Activated CD8-positive, alpha-beta T cell treated with anti-CD3 and anti-CD28 coated beads, Interleukin-2, amount 10 ng/mL, durations not matched to agents 7 days and 5 days (primary cell): ENCODE measurements around the gene SLC44A5. TPM values are rescaled to one million over a fixed set of nuclear protein-coding genes. Genes with fewer than 3 reads are reported as not detected.
"Not testable (repeated sequence)": the region's sequence is repeated elsewhere in the genome, so short reads cannot be mapped to it uniquely, and the experiment has no call there.

Experiments used
- ATAC-seq: fragments of 150-1000 bp; cut with Tn5 transposase; one replicate; pipeline ENCODE4 v1.10.0; 2021; ENCODE audit warnings: moderate library complexity
- CTCF ChIA-PET: fragments of 350-600 bp; sonication (Branson Sonifier 250); formaldehyde crosslinking; loops from one replicate; lab custom pipeline; 2021; ENCODE audit warnings: antibody characterized with exemption; lab: Charles Lee
- POLR2A ChIA-PET: fragments of 350-600 bp; sonication (Branson Sonifier 250); formaldehyde crosslinking; loops from one replicate; lab custom pipeline; 2021; ENCODE audit warnings: antibody characterized with exemption; lab: Charles Lee
- DNase-seq: peaks from one replicate; pipeline ENCODE4 v3.0.0-alpha.2; 2020
- H3K27ac Mint-ChIP-seq: one replicate; pipeline ENCODE4 v1.8.0; 2021; ENCODE audit warnings: mild to moderate bottlenecking, mixed read lengths
- H3K27me3 Mint-ChIP-seq: one replicate; pipeline ENCODE4 v1.8.0; 2021; ENCODE audit warnings: low read depth, mixed read lengths
- H3K36me3 Mint-ChIP-seq: one replicate; pipeline ENCODE4 v1.8.0; 2021; ENCODE audit warnings: low read depth, mixed read lengths
- H3K4me1 Mint-ChIP-seq: one replicate; pipeline ENCODE4 v1.8.0; 2021; ENCODE audit warnings: low read depth, mixed read lengths
- H3K4me3 Mint-ChIP-seq: one replicate; pipeline ENCODE4 v1.8.0; 2021; ENCODE audit warnings: mild to moderate bottlenecking, mixed read lengths
- H3K9me3 Mint-ChIP-seq: one replicate; pipeline ENCODE4 v1.8.0; 2022; ENCODE audit warnings: mixed read lengths; ENCODE audit not compliant: insufficient read depth
- total RNA-seq, 2 experiments: library from RNA; stranded (reverse); gene quantifications; one replicate each; pipeline ENCODE4 v1.2.3, GENCODE V29; 2021

Gene SLC44A5
- total RNA-seq, 2 experiments from 2014 or later, result 0.21 to 0.26 TPM

DNA sequence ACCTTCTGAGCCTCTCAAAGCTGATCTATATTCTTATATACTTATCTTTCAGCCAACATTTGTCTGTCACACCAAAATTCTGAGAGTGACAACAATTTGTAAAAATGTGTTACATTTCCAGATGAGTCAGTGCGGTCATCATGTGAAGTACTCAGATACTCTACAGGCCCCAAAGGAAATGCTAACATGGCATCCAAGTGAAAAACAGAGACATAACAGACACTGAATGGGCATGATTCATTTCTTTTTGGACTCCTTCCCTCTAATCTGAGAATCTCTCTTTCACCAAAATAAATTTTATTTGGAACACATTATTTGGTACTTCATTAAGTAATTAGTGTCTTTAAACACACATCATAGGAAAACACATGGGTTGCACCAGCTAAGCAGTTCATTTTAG is 96.6 kb downstream of the SLC44A5 start:
- no peak for DNase-seq
- ChIA-PET POLR2A (no interaction called here), CTCF (no interaction called here)
- H3K27me3 Mint-ChIP-seq, result no peaks in the 10 kb centered on the region
- no peaks in the 10 kb centered on the region for H3K9me3 Mint-ChIP-seq
- H3K4me1 Mint-ChIP-seq, result no peaks in the 10 kb centered on the region
- H3K27ac Mint-ChIP-seq, result no peak overlapping the region
- no peaks in the 10 kb centered on the region for H3K36me3 Mint-ChIP-seq
- H3K4me3 Mint-ChIP-seq, result no peak overlapping the region
- no peak for ATAC-seq

DNA sequence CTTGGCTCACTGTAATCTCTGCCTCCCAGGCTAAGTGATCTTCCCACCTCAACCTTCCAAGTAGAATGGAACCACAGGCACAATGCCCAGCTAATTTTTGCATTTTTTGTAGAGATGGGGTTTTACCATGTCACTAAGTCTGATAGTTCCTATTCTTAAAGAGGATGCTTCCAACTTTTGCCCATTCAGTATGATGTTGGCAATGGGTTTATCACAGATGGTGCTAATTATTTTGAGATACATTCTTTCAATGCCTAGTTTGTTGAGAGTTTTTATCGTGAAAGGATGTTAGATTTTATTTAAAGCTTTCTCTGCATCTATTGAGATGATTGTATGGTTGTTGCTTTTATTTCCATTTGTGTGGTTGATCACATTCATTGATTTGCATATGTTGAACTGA is 103.9 kb downstream of the SLC44A5 start:
- no peak overlapping the region for H3K4me3 Mint-ChIP-seq
- ChIA-PET CTCF (no interaction called here), POLR2A (no interaction called here)
- H3K36me3 Mint-ChIP-seq, result no peaks in the 10 kb centered on the region
- H3K9me3 Mint-ChIP-seq, result no peaks in the 10 kb centered on the region
- no peaks in the 10 kb centered on the region for H3K27me3 Mint-ChIP-seq
- DNase-seq (no peak), ATAC-seq (no peak)
- no peaks in the 10 kb centered on the region for H3K4me1 Mint-ChIP-seq
- no peak overlapping the region for H3K27ac Mint-ChIP-seq

DNA sequence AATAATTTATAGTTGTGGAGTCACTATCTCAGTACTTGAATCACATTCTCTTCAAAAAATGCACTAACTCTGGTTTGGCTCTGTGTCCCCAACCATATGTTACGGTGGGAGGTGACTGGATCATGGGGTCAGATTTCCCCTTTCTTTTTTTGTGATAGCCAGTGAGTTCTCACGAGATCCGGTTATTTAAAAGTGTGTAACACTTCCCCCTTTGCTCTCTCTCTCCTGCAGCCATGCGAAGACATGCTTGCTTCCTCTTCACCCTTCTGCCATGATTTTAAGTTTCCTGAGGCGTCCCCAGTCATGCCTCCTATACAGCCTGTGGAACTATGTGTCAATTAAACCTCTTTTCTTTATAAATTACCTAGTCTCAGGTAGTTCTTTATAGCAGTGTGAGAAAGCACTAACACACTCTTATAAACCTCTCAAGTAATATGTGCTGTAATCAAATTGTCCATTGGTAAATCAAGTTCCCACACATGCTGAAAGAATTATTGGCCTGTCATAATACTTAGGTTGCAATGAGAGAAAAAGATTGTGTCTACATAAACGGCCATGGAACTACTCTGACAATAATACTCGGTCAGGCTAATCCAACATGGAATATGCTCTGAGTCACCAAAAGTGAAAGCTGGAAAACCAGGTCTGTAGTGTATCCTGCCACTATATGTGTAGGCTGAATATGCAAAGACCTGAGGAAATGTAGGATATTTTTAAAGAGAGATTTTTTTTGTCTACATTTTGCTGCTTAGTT is 107.5 kb downstream of the SLC44A5 start:
- no peak overlapping the region for H3K27ac Mint-ChIP-seq
- CTCF ChIA-PET, result no interaction called here
- DNase-seq (no peak), ATAC-seq (no peak)
- H3K4me1 Mint-ChIP-seq, result no peaks in the 10 kb centered on the region
- no peaks in the 10 kb centered on the region for H3K27me3 Mint-ChIP-seq
- POLR2A ChIA-PET, result no interaction called here
- H3K9me3 Mint-ChIP-seq, result no peaks in the 10 kb centered on the region
- H3K4me3 Mint-ChIP-seq, result no peak overlapping the region
- H3K36me3 Mint-ChIP-seq, result no peaks in the 10 kb centered on the region

DNA sequence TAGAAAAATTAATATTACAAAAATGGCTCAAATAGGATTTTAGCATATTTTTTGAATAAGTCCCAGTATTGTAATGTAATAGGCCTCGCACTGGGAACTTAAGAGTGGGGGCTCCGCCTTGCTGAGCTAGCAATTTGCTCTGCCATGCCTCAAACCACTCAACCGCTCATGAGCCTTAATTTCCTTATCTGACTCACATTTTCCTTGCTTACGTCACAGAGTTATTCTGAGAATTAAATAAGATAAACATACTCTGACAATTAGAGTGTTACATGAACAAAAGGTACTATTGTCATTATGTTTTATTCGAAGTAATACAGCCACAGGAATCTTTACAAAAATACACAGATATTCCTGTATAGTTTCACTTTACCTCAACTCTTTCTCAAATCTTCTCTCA is 108.1 kb downstream of the SLC44A5 start:
- H3K9me3 Mint-ChIP-seq, result no peaks in the 10 kb centered on the region
- H3K4me3 Mint-ChIP-seq, result no peak overlapping the region
- ChIA-PET CTCF (no interaction called here), POLR2A (no interaction called here)
- H3K36me3 Mint-ChIP-seq, result no peaks in the 10 kb centered on the region
- no peaks in the 10 kb centered on the region for H3K4me1 Mint-ChIP-seq
- H3K27me3 Mint-ChIP-seq, result no peaks in the 10 kb centered on the region
- no peak for DNase-seq
- H3K27ac Mint-ChIP-seq, result no peak overlapping the region
- ATAC-seq, result no peak

DNA sequence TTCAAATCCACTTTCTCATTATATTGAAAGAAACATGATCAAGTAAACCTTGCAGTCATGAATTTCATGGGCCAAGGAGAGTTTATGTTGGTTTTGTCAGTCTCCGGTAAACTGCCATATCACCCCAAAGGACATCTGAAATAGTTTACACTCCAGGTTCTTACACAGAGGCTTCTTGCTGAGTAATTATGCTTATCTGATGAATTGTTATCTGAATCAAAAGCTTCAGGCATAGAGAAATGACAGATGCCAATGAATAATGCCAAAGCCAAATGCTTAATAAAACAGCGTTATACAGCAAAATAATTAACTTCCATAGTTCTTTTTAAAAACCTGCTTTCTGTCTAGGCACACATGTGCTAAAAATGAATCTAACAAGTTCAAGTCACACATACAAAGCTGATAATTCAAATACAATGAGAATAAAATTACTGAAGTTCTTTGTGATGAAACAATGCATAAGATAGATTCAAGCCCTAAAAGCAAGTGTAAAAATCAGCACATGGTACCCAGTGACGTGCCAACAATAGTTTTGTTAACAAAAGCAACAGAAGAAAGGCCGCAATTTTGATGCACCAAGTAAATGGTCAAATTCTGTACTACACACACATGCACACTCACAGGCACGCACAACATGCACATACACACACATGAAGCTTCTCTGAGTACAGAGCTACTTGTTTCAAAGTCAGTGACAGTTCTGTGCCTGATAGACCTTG is 109.2 kb downstream of the SLC44A5 start:
- no peak for ATAC-seq
- H3K36me3 Mint-ChIP-seq, result no peaks in the 10 kb centered on the region
- H3K9me3 Mint-ChIP-seq, result no peaks in the 10 kb centered on the region
- H3K4me3 Mint-ChIP-seq, result no peak overlapping the region
- CTCF ChIA-PET, result no interaction called here
- POLR2A ChIA-PET, result no interaction called here
- no peaks in the 10 kb centered on the region for H3K27me3 Mint-ChIP-seq
- DNase-seq, result no peak
- H3K27ac Mint-ChIP-seq, result no peak overlapping the region
- H3K4me1 Mint-ChIP-seq, result no peaks in the 10 kb centered on the region

DNA sequence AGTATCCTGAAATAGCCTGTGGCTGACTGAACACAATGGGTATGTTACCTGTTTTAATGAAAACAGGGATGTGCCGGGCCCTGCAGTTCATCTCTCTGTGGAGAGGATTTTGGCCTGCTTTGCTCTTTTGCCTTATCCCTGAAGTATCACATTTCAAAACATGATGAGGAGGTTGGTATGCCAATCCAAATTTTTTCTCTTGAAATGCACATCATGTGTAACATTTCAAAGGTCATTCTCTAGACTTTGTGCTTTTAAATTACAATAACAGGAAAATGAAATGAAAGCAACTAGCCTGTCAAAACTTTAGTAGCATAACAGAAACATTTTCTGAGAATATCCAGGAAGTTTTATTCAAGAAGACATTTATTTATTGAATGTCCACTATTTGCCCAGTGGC is 118.9 kb downstream of the SLC44A5 start:
- H3K27ac Mint-ChIP-seq, result no peak overlapping the region
- ATAC-seq, result no peak
- H3K4me3 Mint-ChIP-seq, result no peak overlapping the region
- ChIA-PET CTCF (no interaction called here), POLR2A (no interaction called here)
- DNase-seq, result no peak
- H3K36me3 Mint-ChIP-seq, result no peaks in the 10 kb centered on the region
- H3K4me1 Mint-ChIP-seq, result no peaks in the 10 kb centered on the region
- H3K27me3 Mint-ChIP-seq, result no peaks in the 10 kb centered on the region
- H3K9me3 Mint-ChIP-seq, result peaks cover 5% of the 10 kb centered on the region

DNA sequence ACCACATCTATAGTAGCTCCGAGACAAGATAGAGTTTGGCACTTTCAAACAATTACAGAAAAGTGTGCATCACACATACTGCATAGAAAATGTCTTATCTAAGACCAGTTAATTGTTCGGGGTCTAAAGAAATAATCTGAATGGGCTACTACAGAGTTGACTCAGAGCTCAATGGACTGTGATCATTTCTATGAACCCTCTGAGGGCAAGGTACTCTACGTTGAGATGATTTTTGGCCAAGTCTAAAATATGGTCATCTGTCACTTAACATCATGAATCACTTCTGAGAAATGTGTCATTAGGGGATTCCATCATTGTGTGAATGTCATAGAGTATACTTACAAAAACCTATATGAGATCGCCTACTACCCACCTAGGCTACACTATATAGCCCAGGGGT is 123.5 kb downstream of the SLC44A5 start:
- DNase-seq (no peak), ATAC-seq (no peak)
- Mint-ChIP-seq H3K36me3 (no peaks in the 10 kb centered on the region), H3K4me1 (no peaks in the 10 kb centered on the region), H3K27ac (no peak overlapping the region), H3K27me3 (no peaks in the 10 kb centered on the region), H3K9me3 (no peaks in the 10 kb centered on the region), H3K4me3 (no peak overlapping the region)
- POLR2A ChIA-PET, result interaction anchor here (0.6 kb wide), 1 partner anchor 179 kb away, joined by 3 read pairs; no protein-coding TSS in a partner anchor
- CTCF ChIA-PET, result no interaction called here

DNA sequence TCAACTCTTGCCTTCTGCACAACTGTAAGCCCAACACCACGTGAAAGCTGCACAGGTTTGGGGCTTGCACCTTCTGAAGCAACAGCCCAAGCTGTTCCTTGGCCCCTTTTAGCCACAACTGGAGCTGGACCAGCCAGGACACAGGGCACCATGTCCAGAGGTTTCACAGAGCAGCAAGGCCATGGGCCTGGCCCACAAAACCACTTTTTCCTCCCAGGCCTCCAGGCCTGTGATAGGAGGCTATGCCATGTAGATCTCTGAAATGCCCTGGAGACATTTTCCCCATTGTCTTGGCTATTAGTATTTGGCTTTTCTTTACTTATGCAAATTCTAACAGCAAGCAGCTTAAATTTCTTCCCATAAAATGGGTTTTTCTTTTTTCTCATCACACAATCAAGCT is 126.1 kb downstream of the SLC44A5 start:
- Mint-ChIP-seq H3K36me3 (no peaks in the 10 kb centered on the region), H3K27me3 (no peaks in the 10 kb centered on the region), H3K4me1 (no peaks in the 10 kb centered on the region), H3K4me3 (no peak overlapping the region), H3K27ac (no peak overlapping the region), H3K9me3 (no peaks in the 10 kb centered on the region)
- DNase-seq, result no peak
- ATAC-seq, result no peak
- POLR2A ChIA-PET, result no interaction called here
- CTCF ChIA-PET, result no interaction called here

DNA sequence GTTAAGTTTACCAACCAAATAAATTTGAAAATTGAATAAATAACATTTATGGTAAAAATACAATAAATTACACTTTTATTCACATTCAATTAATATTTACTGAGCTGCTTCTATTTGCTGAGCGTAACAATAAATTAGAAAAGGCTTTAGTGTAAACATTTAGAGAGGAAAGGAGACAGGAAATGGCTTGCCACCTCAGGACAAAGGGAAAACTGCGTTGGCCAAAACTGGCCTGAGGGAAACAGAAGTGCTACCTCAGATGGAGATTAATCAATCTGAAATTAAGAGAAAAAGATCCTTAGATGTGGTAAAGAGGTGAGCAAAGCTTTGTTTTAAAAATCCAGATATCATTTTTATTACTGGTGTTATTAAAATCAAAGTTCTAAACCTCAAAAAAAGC is 128.0 kb downstream of the SLC44A5 start:
- Mint-ChIP-seq H3K36me3 (no peaks in the 10 kb centered on the region), H3K9me3 (no peaks in the 10 kb centered on the region)

DNA sequence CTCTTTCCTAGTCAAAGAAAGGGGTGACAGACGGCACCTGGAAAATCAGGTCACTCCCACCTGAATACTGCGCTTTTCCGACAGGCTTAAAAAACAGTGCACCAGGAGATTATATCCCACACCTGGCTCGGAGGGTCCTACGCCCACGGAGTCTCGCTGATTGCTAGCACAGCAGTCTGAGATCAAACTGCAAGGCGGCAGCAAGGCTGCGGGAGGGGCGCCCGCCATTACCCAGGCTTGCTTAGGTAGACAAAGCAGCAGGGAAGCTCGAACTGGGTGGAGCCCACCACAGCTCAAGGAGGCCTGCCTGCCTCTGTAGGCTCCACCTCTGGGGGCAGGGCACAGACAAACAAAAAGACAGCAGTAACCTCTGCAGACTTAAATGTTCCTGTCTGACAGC is 134.4 kb downstream of the SLC44A5 start:
- ATAC-seq, CTCF ChIA-PET, POLR2A ChIA-PET: not testable (repeated sequence)

More for the DNA sequence above, 128.0 kb downstream of the SLC44A5 start:
- Mint-ChIP-seq H3K4me3 (no peak overlapping the region), H3K27ac (no peak overlapping the region), H3K27me3 (no peaks in the 10 kb centered on the region), H3K4me1 (no peaks in the 10 kb centered on the region)
- POLR2A ChIA-PET, result no interaction called here
- no peak for ATAC-seq
- CTCF ChIA-PET, result no interaction called here
- DNase-seq, result no peak

DNA sequence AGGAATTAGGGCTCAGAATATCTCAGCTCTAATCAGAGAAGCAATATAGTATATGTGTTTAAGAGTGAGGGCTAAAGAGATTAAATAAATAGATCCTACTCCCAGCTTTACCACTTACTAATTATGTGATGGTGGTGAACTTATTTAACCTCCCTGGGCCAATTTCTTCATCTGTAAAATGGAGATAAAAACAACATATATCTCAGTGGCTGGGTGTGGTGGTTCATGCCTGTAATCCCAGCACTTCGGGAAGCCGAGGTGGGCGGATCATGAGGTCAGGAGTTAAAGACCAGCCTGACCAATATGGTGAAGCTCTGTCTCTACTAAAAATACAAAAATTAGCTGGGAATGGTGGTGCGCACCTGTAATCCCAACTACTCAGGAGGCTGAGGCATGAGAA is 135.2 kb downstream of the SLC44A5 start:
- CTCF ChIA-PET, result no interaction called here
- H3K4me3 Mint-ChIP-seq, result no peak overlapping the region

More for the DNA sequence above, 134.4 kb downstream of the SLC44A5 start:
- H3K4me3 Mint-ChIP-seq, H3K27ac Mint-ChIP-seq, H3K36me3 Mint-ChIP-seq, H3K4me1 Mint-ChIP-seq, DNase-seq, H3K27me3 Mint-ChIP-seq, H3K9me3 Mint-ChIP-seq: not testable (repeated sequence)

DNA sequence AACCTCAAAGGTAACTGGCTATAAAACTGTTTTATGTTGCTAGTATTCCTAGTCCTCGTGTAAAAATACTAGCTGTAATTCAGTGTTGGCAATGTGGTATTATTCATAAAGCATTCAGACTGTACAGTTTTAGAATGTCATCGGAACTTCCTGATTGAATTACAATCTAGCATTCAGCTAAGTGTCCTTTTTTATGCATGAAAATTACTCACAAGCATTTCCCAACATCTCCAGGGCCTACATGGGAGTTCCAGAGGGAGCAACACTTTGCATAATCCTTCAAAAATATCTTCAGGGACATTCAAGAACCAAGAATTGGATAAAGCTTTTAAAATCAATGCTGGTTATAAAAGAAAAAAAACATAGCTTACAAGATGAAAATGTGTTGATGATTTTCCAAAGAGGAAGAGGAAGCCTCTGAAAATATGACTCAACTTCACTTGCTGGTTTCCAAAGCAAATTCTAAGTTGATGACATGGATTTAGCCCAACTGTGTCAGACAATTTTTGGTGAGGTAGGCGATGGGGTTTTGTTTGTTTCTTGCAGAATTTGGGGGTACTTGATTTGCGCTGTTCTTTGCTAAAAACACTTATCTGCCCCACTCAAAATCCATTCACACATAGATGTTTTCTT is 137.8 kb downstream of the SLC44A5 start:
- Mint-ChIP-seq H3K27ac (no peak overlapping the region), H3K4me3 (no peak overlapping the region), H3K9me3 (no peaks in the 10 kb centered on the region), H3K4me1 (no peaks in the 10 kb centered on the region), H3K27me3 (no peaks in the 10 kb centered on the region), H3K36me3 (no peaks in the 10 kb centered on the region)
- no peak for ATAC-seq
- ChIA-PET POLR2A (no interaction called here), CTCF (no interaction called here)
- no peak for DNase-seq

More for the DNA sequence above, 135.2 kb downstream of the SLC44A5 start:
- no peak overlapping the region for H3K27ac Mint-ChIP-seq
- H3K9me3 Mint-ChIP-seq, result no peaks in the 10 kb centered on the region
- POLR2A ChIA-PET, result no interaction called here
- no peaks in the 10 kb centered on the region for H3K36me3 Mint-ChIP-seq
- ATAC-seq, result no peak
- no peaks in the 10 kb centered on the region for H3K4me1 Mint-ChIP-seq
- H3K27me3 Mint-ChIP-seq, result no peaks in the 10 kb centered on the region
- no peak for DNase-seq
